HEK293 (cell line): ENCODE results near the gene SLC35A4.

ENCODE experiments used
- CTCF ChIA-PET: fragments of 350-600 bp; formaldehyde crosslinking; extraction: SDS; loops from one replicate; lab custom pipeline; 2021; ENCODE audit warnings: antibody characterized with exemption; lab: Yijun Ruan, JAX
- POLR2A ChIA-PET: fragments of 300-600 bp; formaldehyde crosslinking; extraction: SDS; loops from one replicate; lab custom pipeline; 2020; ENCODE audit warnings: antibody characterized with exemption, inconsistent platforms; lab: Yijun Ruan, JAX
- H3K27ac ChIP-seq: fragments of 200-500 bp; sonication (Bioruptor generic); 2 replicates; pipeline ENCODE4 v1.5.1; 2014; ENCODE audit warnings: low read depth, low read length, control low read depth, inconsistent platforms; ENCODE audit errors: extremely low read depth
- H3K36me3 ChIP-seq, 2 experiments: fragments of 200-500 bp in 1 of 2; sonication (Bioruptor generic) in 1 of 2; 1 replicate in 1 of 2; 2 replicates in 1 of 2; pipeline ENCODE4 v1.5.1; 2014 to 2017; ENCODE audit warnings: inconsistent platforms in 2 of 2, low read length in 2 of 2; ENCODE audit not compliant: control insufficient read depth in 2 of 2, insufficient read depth in 1 of 2
- H3K4me1 ChIP-seq: fragments of 200-500 bp; sonication (Bioruptor generic); 2 replicates; pipeline ENCODE4 v1.5.1; 2014; ENCODE audit warnings: mild to moderate bottlenecking, low read length, inconsistent platforms; ENCODE audit not compliant: control insufficient read depth, insufficient read depth
- H3K4me3 ChIP-seq: 2 replicates; pipeline ENCODE4 v1.5.1; 2011; ENCODE audit warnings: low read depth, mild to moderate bottlenecking, control low read depth, low read length, moderate library complexity
- H3K9me3 ChIP-seq: fragments of 200-500 bp; sonication (Bioruptor generic); 2 replicates; pipeline ENCODE4 v1.5.1; 2014; ENCODE audit warnings: low read depth, low read length, inconsistent platforms; ENCODE audit not compliant: control insufficient read depth, insufficient read depth
- BCL11B ChIP-seq: fragments of 450-650 bp; formaldehyde crosslinking; IDR thresholded peaks from 2 replicates; pipeline ENCODE4 v1.5.1; 2016; ENCODE audit warnings: low read depth, missing biosample characterization, missing genetic modification characterization
- GLI4 ChIP-seq: fragments of 450-650 bp; formaldehyde crosslinking; IDR thresholded peaks from 2 replicates; pipeline ENCODE4 v1.5.1; 2016; ENCODE audit warnings: missing biosample characterization, missing genetic modification characterization
- GLIS1 ChIP-seq: fragments of 450-650 bp; formaldehyde crosslinking; IDR thresholded peaks from 2 replicates; pipeline ENCODE4 v1.5.1; 2016; ENCODE audit warnings: missing biosample characterization, missing genetic modification characterization
- KLF16 ChIP-seq: fragments of 450-650 bp; formaldehyde crosslinking; IDR thresholded peaks from 2 replicates; pipeline ENCODE4 v1.5.1; 2017; ENCODE audit warnings: missing biosample characterization, missing genetic modification characterization
- PATZ1 ChIP-seq: fragments of 450-650 bp; formaldehyde crosslinking; IDR thresholded peaks from 2 replicates; pipeline ENCODE4 v1.5.1; 2016; ENCODE audit warnings: missing biosample characterization, missing genetic modification characterization
- PRDM10 ChIP-seq: fragments of 450-650 bp; formaldehyde crosslinking; IDR thresholded peaks from 2 replicates; pipeline ENCODE4 v1.5.1; 2016; ENCODE audit warnings: missing biosample characterization, missing genetic modification characterization
- ZBTB17 ChIP-seq: fragments of 450-650 bp; formaldehyde crosslinking; IDR thresholded peaks from 2 replicates; pipeline ENCODE4 v1.5.1; 2016; ENCODE audit warnings: missing biosample characterization, missing genetic modification characterization
- ZNF398 ChIP-seq: fragments of 450-650 bp; formaldehyde crosslinking; IDR thresholded peaks from 2 replicates; pipeline ENCODE4 v1.5.1; 2017; ENCODE audit warnings: missing biosample characterization, missing genetic modification characterization
- ZNF48 ChIP-seq: fragments of 450-650 bp; formaldehyde crosslinking; IDR thresholded peaks from 2 replicates; pipeline ENCODE4 v1.5.1; 2016; ENCODE audit warnings: missing biosample characterization, missing genetic modification characterization
- ZNF664 ChIP-seq: fragments of 450-650 bp; formaldehyde crosslinking; IDR thresholded peaks from 2 replicates; pipeline ENCODE4 v1.5.1; 2016; ENCODE audit warnings: missing biosample characterization, missing genetic modification characterization
- ZNF692 ChIP-seq: fragments of 450-650 bp; formaldehyde crosslinking; IDR thresholded peaks from 2 replicates; pipeline ENCODE4 v1.5.1; 2016; ENCODE audit warnings: missing biosample characterization, missing genetic modification characterization
- TF ChIP-seq, protein P1 (sequence below): fragments of 450-650 bp; formaldehyde crosslinking; IDR thresholded peaks from 2 replicates; pipeline ENCODE4 v1.5.1; 2017; ENCODE audit warnings: missing biosample characterization, missing genetic modification characterization

The SLC35A4 gene

GRCh38 chr5:140561753-140562523 is 2.7 kb upstream of the SLC35A4 start:
- no peaks in the 10 kb centered on the region for H3K9me3 ChIP-seq
- peaks cover 0 to 52% of the 10 kb centered on the region in 2 experiments; a peak in 1 of 3 replicates for H3K36me3 ChIP-seq
- TF ChIP-seq ZNF664 (tag by site-specific recombination) (no peak), KLF16 (tag by site-specific recombination) (no peak), GLIS1 (tag by site-specific recombination) (no peak), PRDM10 (tag by site-specific recombination) (no peak), PATZ1 (tag by site-specific recombination) (no peak)
- TF ChIP-seq, protein P1, sequence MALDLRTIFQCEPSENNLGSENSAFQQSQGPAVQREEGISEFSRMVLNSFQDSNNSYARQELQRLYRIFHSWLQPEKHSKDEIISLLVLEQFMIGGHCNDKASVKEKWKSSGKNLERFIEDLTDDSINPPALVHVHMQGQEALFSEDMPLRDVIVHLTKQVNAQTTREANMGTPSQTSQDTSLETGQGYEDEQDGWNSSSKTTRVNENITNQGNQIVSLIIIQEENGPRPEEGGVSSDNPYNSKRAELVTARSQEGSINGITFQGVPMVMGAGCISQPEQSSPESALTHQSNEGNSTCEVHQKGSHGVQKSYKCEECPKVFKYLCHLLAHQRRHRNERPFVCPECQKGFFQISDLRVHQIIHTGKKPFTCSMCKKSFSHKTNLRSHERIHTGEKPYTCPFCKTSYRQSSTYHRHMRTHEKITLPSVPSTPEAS: no peak
- 0 out of 2 replicates have a peak, but pooled peaks cover 3% of the 10 kb centered on the region for H3K4me1 ChIP-seq
- ChIA-PET CTCF (interaction anchor here (0.6 to 1.3 kb wide), 3 partner anchors 8 to 220 kb away, joined by 3 to 5 read pairs (median 3); no protein-coding TSS in a partner anchor), POLR2A (no interaction called here)
- H3K4me3 ChIP-seq: no peak overlapping the region
- H3K27ac ChIP-seq: no peak overlapping the region

DNA sequence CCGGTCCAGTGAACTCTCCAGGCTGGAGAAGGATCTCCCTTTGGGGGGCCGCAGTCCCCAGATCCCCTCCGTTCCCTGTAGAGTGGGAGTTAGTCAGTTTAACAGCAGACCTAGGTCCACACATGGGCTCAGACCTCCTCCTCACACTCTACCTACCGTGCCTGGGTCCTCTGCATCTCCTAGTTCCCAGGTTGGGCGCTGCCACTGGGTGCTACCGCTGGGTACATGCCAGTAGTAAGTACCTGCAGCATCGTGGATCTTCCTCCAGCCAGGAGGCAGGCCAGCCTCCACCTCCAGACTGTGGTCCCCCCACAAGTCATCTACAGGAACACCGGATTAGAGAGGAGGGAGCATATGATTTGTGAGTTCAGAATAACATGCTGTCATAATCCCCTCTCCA is 1.0 kb upstream of the SLC35A4 start:
- Histone ChIP-seq H3K4me3 (peak overlapping the region; percentile 86), H3K4me1 (0 out of 2 replicates have a peak, but pooled peaks cover 3% of the 10 kb centered on the region), H3K9me3 (no peaks in the 10 kb centered on the region), H3K27ac (peak overlapping the region; percentile 44; the same call in 1 of the 2 replicates), H3K36me3 (peaks cover 6 to 64% of the 10 kb centered on the region in 2 experiments; a peak in 2 of 3 replicates)
- ChIA-PET CTCF (no interaction called here), POLR2A (interaction anchor here (0.6 to 1.9 kb wide), 8 partner anchors 8 to 162 kb away, joined by 3 to 13 read pairs (median 4); partner anchors contain the start of genes ANKHD1, CD14, HARS1 and HARS2)
- TF ChIP-seq ZNF48 (tag by site-specific recombination) (no peak), BCL11B (no peak), ZBTB17 (tag by site-specific recombination) (no peak), GLI4 (tag by site-specific recombination) (no peak), ZNF692 (tag by site-specific recombination) (no peak), ZNF398 (no peak)
